MM.1S (cell line): ENCODE measurements around the gene MS4A15.

ENCODE experiments used
- DNase-seq: peaks from one replicate; pipeline ENCODE4 v3.0.0-alpha.2; 2015
- H2AFZ ChIP-seq: fragments of 300-600 bp; sonication (generic); 2 replicates; pipeline ENCODE4 v1.6.0; 2016; ENCODE audit warnings: antibody characterized with exemption, low read length
- H3F3A ChIP-seq: fragments of 300-600 bp; sonication (generic); 2 replicates; pipeline ENCODE4 v1.6.1; 2016; ENCODE audit warnings: mild to moderate bottlenecking, antibody characterized with exemption, low read length, moderate library complexity, mixed read lengths; ENCODE audit not compliant: insufficient read depth
- H3K27ac ChIP-seq: fragments of 300-600 bp; sonication (generic); 2 replicates; pipeline ENCODE4 v1.5.1; 2016; ENCODE audit warnings: mild to moderate bottlenecking, low read length
- H3K27me3 ChIP-seq: fragments of 300-600 bp; sonication (generic); replicated peaks from 2 replicates; pipeline ENCODE4 v1.6.0; 2016; ENCODE audit warnings: low read length; ENCODE audit not compliant: insufficient read depth
- H3K36me3 ChIP-seq: fragments of 300-600 bp; sonication (generic); replicated peaks from 2 replicates; pipeline ENCODE4 v1.6.1; 2016; ENCODE audit warnings: mild to moderate bottlenecking, low read length, mixed read lengths; ENCODE audit not compliant: insufficient read depth
- H3K4me1 ChIP-seq: fragments of 300-600 bp; sonication (generic); 2 replicates; pipeline ENCODE4 v1.6.1; 2016; ENCODE audit warnings: low read length, mixed read lengths
- H3K4me2 ChIP-seq: fragments of 300-600 bp; sonication (generic); 2 replicates; pipeline ENCODE4 v1.6.0; 2016; ENCODE audit warnings: low read depth, low read length
- H3K4me3 ChIP-seq: fragments of 300-600 bp; sonication (generic); 2 replicates; pipeline ENCODE4 v1.5.1; 2016; ENCODE audit warnings: low read length, mixed read lengths
- H3K79me2 ChIP-seq: fragments of 300-600 bp; sonication (generic); 2 replicates; pipeline ENCODE4 v1.6.1; 2016; ENCODE audit warnings: mixed run types, low read length, mixed read lengths
- H3K9ac ChIP-seq: fragments of 300-600 bp; sonication (generic); 2 replicates; pipeline ENCODE4 v1.6.1; 2016; ENCODE audit warnings: low read length, mixed read lengths
- H3K9me2 ChIP-seq: fragments of 300-600 bp; sonication (generic); replicated peaks from 2 replicates; pipeline ENCODE4 v1.6.1; 2016; ENCODE audit warnings: mild to moderate bottlenecking, low read length, mixed read lengths; ENCODE audit not compliant: insufficient read depth
- H3K9me3 ChIP-seq: fragments of 300-600 bp; sonication (generic); replicated peaks from 2 replicates; pipeline ENCODE4 v1.6.1; 2016; ENCODE audit warnings: mild to moderate bottlenecking, low read length, mixed read lengths; ENCODE audit not compliant: insufficient read depth
- H4K20me1 ChIP-seq: fragments of 300-600 bp; sonication (generic); 2 replicates; pipeline ENCODE4 v1.6.1; 2016; ENCODE audit warnings: mild to moderate bottlenecking, low read length, moderate library complexity, mixed read lengths; ENCODE audit not compliant: insufficient read depth
- CTCF ChIP-seq: fragments of 300-600 bp; sonication (generic); IDR thresholded peaks from 2 replicates; pipeline ENCODE4 v1.5.1; 2016; ENCODE audit warnings: antibody characterized with exemption, low read length, mixed read lengths
- EZH2 ChIP-seq: fragments of 300-600 bp; sonication (generic); optimal IDR thresholded peaks from 2 replicates; pipeline ENCODE3; 2017; ENCODE audit warnings: low read depth, mild to moderate bottlenecking, antibody characterized with exemption, low read length, mixed read lengths
- EZH2phosphoT487 ChIP-seq: fragments of 300-600 bp; sonication (generic); IDR thresholded peaks from 2 replicates; pipeline ENCODE4 v1.6.1; 2018; ENCODE audit warnings: antibody characterized with exemption, low read length

MS4A15 gene

GRCh38 chr11:60748821-60749220 is 7.8 kb upstream of the MS4A15 start:
- Histone ChIP-seq H3K9ac (no peak overlapping the region), H3K4me3 (no peak overlapping the region), H4K20me1 (no peaks in the 10 kb centered on the region), H3K27me3 (no peaks in the 10 kb centered on the region), H3F3A (no peaks in the 10 kb centered on the region), H3K79me2 (no peaks in the 10 kb centered on the region), H3K27ac (no peak overlapping the region), H3K4me2 (no peak overlapping the region), H3K36me3 (no peaks in the 10 kb centered on the region), H2AFZ (no peak overlapping the region), H3K9me2 (no peaks in the 10 kb centered on the region), H3K9me3 (no peaks in the 10 kb centered on the region), H3K4me1 (no peaks in the 10 kb centered on the region)
- TF ChIP-seq EZH2phosphoT487 (no peak), EZH2 (no peak), CTCF (no peak)
- DNase-seq: no peak

GRCh38 chr11:60750911-60751310 is 5.8 kb upstream of the MS4A15 start:
- Histone ChIP-seq H4K20me1 (no peaks in the 10 kb centered on the region), H3K4me3 (no peak overlapping the region), H3F3A (no peaks in the 10 kb centered on the region; the same call in 1 of the 2 replicates), H2AFZ (no peak overlapping the region), H3K79me2 (no peaks in the 10 kb centered on the region), H3K36me3 (no peaks in the 10 kb centered on the region), H3K9me2 (no peaks in the 10 kb centered on the region), H3K4me2 (no peak overlapping the region), H3K27me3 (no peaks in the 10 kb centered on the region), H3K9ac (no peak overlapping the region), H3K27ac (no peak overlapping the region), H3K9me3 (no peaks in the 10 kb centered on the region), H3K4me1 (peaks cover 4% of the 10 kb centered on the region)
- no peak for TF ChIP-seq EZH2phosphoT487
- no peak for TF ChIP-seq CTCF
- TF ChIP-seq EZH2: no peak
- no peak for DNase-seq

- no peak overlapping the region for H3K27ac ChIP-seq
- H2AFZ ChIP-seq: no peak overlapping the region
- H3K9me3 ChIP-seq: no peaks in the 10 kb centered on the region
- peaks cover 15% of the 10 kb centered on the region for H3K4me1 ChIP-seq
- DNase-seq: no peak
- H3K79me2 ChIP-seq: no peaks in the 10 kb centered on the region
- H3K4me3 ChIP-seq: no peak overlapping the region
- H4K20me1 ChIP-seq: no peaks in the 10 kb centered on the region
- no peak overlapping the region for H3K4me2 ChIP-seq
- H3K36me3 ChIP-seq: no peaks in the 10 kb centered on the region
- no peak overlapping the region for H3K9ac ChIP-seq
- H3K27me3 ChIP-seq: no peaks in the 10 kb centered on the region
- H3F3A ChIP-seq: no peaks in the 10 kb centered on the region; the same call in none of the 2 replicates
- no peaks in the 10 kb centered on the region for H3K9me2 ChIP-seq
- no peak for TF ChIP-seq EZH2phosphoT487
- TF ChIP-seq CTCF: no peak
- no peak for TF ChIP-seq EZH2
Observed at GRCh38 chr11:60753309-60753708, 3.4 kb upstream of the MS4A15 start.
